GM15510 (cell line): ENCODE data around the gene KCNB1.

ENCODE experiments used
- POLR2A ChIP-seq: IDR thresholded peaks from 3 replicates; pipeline ENCODE4 v1.6.1; 2011; ENCODE audit warnings: borderline replicate concordance; ENCODE audit not compliant: insufficient read length; ENCODE audit errors: extremely low read depth

Gene KCNB1

GRCh38 chr20:49444553-49444990 lies 37.9 kb downstream of the KCNB1 start:
- no peak for TF ChIP-seq POLR2A

GRCh38 chr20:49437057-49437456 lies 45.4 kb downstream of the KCNB1 start:
- no peak for TF ChIP-seq POLR2A

GRCh38 chr20:49435639-49436038 lies 46.8 kb downstream of the KCNB1 start:
- no peak for TF ChIP-seq POLR2A

GRCh38 chr20:49433333-49433732 lies 49.1 kb downstream of the KCNB1 start:
- no peak for TF ChIP-seq POLR2A

GRCh38 chr20:49432550-49432949 lies 49.9 kb downstream of the KCNB1 start:
- no peak for TF ChIP-seq POLR2A

GRCh38 chr20:49431329-49431728 lies 51.1 kb downstream of the KCNB1 start:
- no peak for TF ChIP-seq POLR2A

- no peak for TF ChIP-seq POLR2A
These were observed 52.1 kb downstream of the KCNB1 start for GRCh38 chr20:49430320-49430719.

- no peak for TF ChIP-seq POLR2A
These were observed 54.5 kb downstream of the KCNB1 start for GRCh38 chr20:49427751-49428518.

GRCh38 chr20:49426873-49427272 lies 55.6 kb downstream of the KCNB1 start:
- no peak for TF ChIP-seq POLR2A

GRCh38 chr20:49426395-49426794 lies 56.1 kb downstream of the KCNB1 start:
- TF ChIP-seq POLR2A, result no peak

- TF ChIP-seq POLR2A, result no peak
These were observed 57.9 kb downstream of the KCNB1 start for GRCh38 chr20:49424536-49424935.

- no peak for TF ChIP-seq POLR2A
These were observed 60.3 kb downstream of the KCNB1 start for GRCh38 chr20:49422161-49422560.

GRCh38 chr20:49420811-49421295 lies 61.6 kb downstream of the KCNB1 start:
- no peak for TF ChIP-seq POLR2A

- TF ChIP-seq POLR2A, result no peak
These were observed 62.2 kb downstream of the KCNB1 start for GRCh38 chr20:49420292-49420691.

GRCh38 chr20:49419785-49420184 lies 62.7 kb downstream of the KCNB1 start:
- TF ChIP-seq POLR2A, result no peak

- TF ChIP-seq POLR2A, result no peak
These were observed 63.7 kb downstream of the KCNB1 start for GRCh38 chr20:49418809-49419208.
